NB4 (cell line): ENCODE measurements around the gene TMCO6.
"Not testable (repeated sequence)": the region's sequence is repeated elsewhere in the genome, so short reads cannot be mapped to it uniquely, and the experiment has no call there.

Source experiments
- DNase-seq: peaks from one replicate; pipeline ENCODE4 v3.0.0; 2010; ENCODE audit warnings: low read depth
- H3K4me3 ChIP-seq: one replicate; pipeline ENCODE4 v1.5.1; 2011; ENCODE audit warnings: mild to moderate bottlenecking, low read depth, low read length, moderate library complexity
- MYC ChIP-seq: IDR thresholded peaks from 2 replicates; pipeline ENCODE4 v1.6.1; 2011; ENCODE audit warnings: low read depth, low read length
- POLR2A ChIP-seq: IDR thresholded peaks from 2 replicates; pipeline ENCODE4 v1.6.1; 2011; ENCODE audit warnings: mild to moderate bottlenecking; ENCODE audit not compliant: insufficient read length; ENCODE audit errors: extremely low read depth
- TF ChIP-seq, protein P1 (sequence below): IDR thresholded peaks from 2 replicates; pipeline ENCODE4 v1.6.1; 2011; ENCODE audit warnings: low read depth, low read length
- TF ChIP-seq, protein P2 (sequence below): IDR thresholded peaks from one replicate; pipeline ENCODE4 v1.5.1; 2012; ENCODE audit warnings: low read depth, low read length

Gene TMCO6

DNA sequence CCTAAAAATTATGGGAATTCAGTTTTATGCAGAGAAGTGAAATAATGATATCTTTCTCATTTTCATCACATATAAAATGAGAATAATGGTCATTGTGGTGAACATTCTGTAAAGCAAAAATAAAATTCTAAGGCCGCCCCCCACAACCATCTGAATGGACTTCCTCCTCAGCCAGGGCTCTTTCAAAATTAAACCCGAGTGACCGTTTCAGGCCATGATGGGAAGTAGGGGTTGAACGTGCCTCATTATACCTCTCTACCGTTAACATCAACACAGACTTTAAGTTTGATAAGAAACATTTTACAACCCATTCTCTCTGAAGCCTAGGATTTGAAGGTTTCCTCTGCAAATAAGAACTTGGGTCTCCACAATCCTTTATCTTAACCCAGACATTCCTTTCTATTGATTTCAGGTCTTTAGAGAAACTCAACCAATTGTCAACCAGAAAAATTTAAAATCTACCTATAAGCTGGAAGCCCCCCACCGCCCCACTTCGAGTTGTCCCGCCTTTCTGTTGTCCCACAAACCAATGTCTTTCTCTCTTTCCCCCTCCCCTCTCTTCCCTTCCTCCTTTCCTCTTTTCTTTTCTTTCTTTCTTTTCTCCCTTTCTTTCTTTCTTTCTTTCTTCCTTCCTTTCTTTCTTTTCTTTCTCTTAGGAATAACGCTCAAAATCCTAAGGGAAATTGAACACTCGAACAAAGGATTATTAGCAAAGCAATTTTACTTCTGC lies 1.7 kb upstream of the TMCO6 start:
- DNase-seq = no peak
- H3K4me3 ChIP-seq = no peak overlapping the region
- TF ChIP-seq, protein P1, sequence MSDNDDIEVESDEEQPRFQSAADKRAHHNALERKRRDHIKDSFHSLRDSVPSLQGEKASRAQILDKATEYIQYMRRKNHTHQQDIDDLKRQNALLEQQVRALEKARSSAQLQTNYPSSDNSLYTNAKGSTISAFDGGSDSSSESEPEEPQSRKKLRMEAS = no peak
- TF ChIP-seq MYC (no peak), POLR2A (no peak)
- TF ChIP-seq, protein P2, sequence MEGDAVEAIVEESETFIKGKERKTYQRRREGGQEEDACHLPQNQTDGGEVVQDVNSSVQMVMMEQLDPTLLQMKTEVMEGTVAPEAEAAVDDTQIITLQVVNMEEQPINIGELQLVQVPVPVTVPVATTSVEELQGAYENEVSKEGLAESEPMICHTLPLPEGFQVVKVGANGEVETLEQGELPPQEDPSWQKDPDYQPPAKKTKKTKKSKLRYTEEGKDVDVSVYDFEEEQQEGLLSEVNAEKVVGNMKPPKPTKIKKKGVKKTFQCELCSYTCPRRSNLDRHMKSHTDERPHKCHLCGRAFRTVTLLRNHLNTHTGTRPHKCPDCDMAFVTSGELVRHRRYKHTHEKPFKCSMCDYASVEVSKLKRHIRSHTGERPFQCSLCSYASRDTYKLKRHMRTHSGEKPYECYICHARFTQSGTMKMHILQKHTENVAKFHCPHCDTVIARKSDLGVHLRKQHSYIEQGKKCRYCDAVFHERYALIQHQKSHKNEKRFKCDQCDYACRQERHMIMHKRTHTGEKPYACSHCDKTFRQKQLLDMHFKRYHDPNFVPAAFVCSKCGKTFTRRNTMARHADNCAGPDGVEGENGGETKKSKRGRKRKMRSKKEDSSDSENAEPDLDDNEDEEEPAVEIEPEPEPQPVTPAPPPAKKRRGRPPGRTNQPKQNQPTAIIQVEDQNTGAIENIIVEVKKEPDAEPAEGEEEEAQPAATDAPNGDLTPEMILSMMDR = no peak

- H3K4me3 ChIP-seq = peak overlapping the region; percentile 44
These were observed 428 bp upstream of the TMCO6 start for GRCh38 chr5:140638898-140639147.

DNA sequence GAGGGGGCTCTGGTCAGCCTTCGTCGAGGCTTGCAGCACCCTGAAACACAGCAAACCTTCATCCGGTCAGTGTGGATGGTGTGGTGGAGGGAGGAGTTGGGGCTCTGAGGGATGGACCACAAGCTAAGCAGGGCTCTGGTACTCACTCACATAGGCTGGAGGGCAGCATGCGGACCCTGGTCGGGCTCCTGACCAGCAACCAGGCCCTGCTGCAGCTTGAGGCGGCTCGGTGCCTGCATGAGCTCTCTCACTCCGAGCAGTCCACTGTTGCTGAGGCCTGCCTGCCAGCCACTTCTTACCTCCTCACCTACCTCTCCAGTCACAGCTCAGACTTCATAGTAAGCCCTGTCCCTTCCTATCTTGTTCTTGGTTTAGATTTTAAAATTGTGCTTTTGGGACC lies 2.5 kb downstream of the TMCO6 start:
- TF ChIP-seq, protein P2 = no peak
- TF ChIP-seq, protein P1 = no peak
- TF ChIP-seq POLR2A (no peak), MYC (no peak)
- H3K4me3 ChIP-seq = no peak overlapping the region
- DNase-seq = no peak

More at GRCh38 chr5:140638898-140639147, 428 bp upstream of the TMCO6 start:
- not testable (repeated sequence) for DNase-seq

DNA sequence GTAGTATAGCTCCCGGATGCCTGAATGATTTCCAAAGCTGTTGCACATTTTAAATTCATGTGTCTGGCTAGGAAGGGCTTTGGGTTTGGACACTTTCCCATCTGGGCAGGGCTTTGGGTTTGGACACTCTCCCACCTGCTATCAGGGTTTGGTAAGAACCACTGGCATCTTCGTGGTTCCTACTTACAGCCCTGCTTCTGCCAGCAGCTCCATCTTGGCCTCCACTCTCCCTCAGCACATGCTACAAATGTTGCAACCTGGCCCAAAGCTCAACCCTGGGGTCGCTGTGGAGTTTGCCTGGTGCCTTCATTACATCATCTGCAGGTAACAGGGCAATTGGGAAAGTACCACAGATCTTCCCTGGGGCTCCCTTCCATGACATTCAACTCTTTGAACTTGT lies 3.5 kb downstream of the TMCO6 start:
- TF ChIP-seq, protein P2 = no peak
- TF ChIP-seq MYC (no peak), POLR2A (no peak)
- TF ChIP-seq, protein P1 = no peak
- no peak for DNase-seq
- no peak overlapping the region for H3K4me3 ChIP-seq

GRCh38 chr5:140647042-140647419 lies 7.8 kb downstream of the TMCO6 start:
- TF ChIP-seq, protein P1 = no peak
- no peak for TF ChIP-seq MYC
- no peak for TF ChIP-seq POLR2A
- TF ChIP-seq, protein P2 = no peak
- peak overlapping the region; percentile 98 for H3K4me3 ChIP-seq
- DNase-seq = no peak

- TF ChIP-seq, protein P2 = no peak
- TF ChIP-seq MYC (no peak), POLR2A (no peak)
- TF ChIP-seq, protein P1 = no peak
- no peak overlapping the region for H3K4me3 ChIP-seq
- DNase-seq = no peak
These were observed 19.6 kb downstream of the TMCO6 start for GRCh38 chr5:140658870-140659269.

DNA sequence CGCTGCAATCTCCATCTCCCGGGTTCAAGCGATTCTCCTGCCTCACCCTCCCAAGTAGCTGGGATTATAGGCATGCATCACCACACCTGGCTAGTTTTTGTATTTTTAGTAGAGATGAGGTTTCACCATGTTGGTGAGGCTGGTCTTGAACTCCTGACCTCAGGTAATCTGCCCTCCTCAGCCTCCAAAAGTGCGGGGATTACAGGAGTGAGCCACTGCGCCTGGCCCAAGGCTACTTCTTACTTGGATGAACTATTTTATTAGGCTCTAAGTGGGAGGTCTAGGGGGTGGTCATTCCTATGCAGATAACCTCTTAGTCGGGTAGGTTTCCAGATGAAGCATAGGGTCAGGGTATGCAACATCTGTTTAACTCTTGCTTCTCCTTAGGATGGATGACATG lies 21.1 kb downstream of the TMCO6 start:
- not testable (repeated sequence) for DNase-seq

More for the DNA sequence above, 21.1 kb downstream of the TMCO6 start:
- H3K4me3 ChIP-seq = not testable (repeated sequence)
